GM19238 (cell line): ENCODE results near the gene EGFR.

Source experiments
- DNase-seq: peaks from one replicate; pipeline ENCODE4 v3.0.0; 2011; ENCODE audit warnings: low spot score; ENCODE audit not compliant: insufficient read length

EGFR gene

GRCh38 chr7:55006499-55006898 is 12.3 kb upstream of the EGFR start:
- no peak for DNase-seq

GRCh38 chr7:55013851-55014250 is 5.0 kb upstream of the EGFR start:
- no peak for DNase-seq

GRCh38 chr7:55016061-55016745 is 2.6 kb upstream of the EGFR start:
- no peak for DNase-seq

GRCh38 chr7:55016746-55017090 is 2.1 kb upstream of the EGFR start:
- no peak for DNase-seq

GRCh38 chr7:55017841-55018240 is 976 bp upstream of the EGFR start:
- no peak for DNase-seq

- DNase-seq: no peak
Observed at GRCh38 chr7:55019191-55019690, 424 bp downstream of the EGFR start.

GRCh38 chr7:55019691-55020465 is 1.1 kb downstream of the EGFR start:
- DNase-seq: no peak

GRCh38 chr7:55020466-55020871 is 1.7 kb downstream of the EGFR start:
- no peak for DNase-seq

GRCh38 chr7:55021053-55021452 is 2.2 kb downstream of the EGFR start:
- DNase-seq: no peak

GRCh38 chr7:55022002-55022985 is 3.5 kb downstream of the EGFR start:
- no peak for DNase-seq

- no peak for DNase-seq
Observed at GRCh38 chr7:55023841-55024505, 5.2 kb downstream of the EGFR start.

GRCh38 chr7:55024776-55025175 is 6.0 kb downstream of the EGFR start:
- DNase-seq: no peak

- no peak for DNase-seq
Observed at GRCh38 chr7:55026086-55026790, 7.4 kb downstream of the EGFR start.

- DNase-seq: no peak
Observed at GRCh38 chr7:55026867-55027490, 8.2 kb downstream of the EGFR start.

- DNase-seq: no peak
Observed at GRCh38 chr7:55028011-55028410, 9.2 kb downstream of the EGFR start.

GRCh38 chr7:55030314-55030713 is 11.5 kb downstream of the EGFR start:
- DNase-seq: no peak

GRCh38 chr7:55031075-55031474 is 12.3 kb downstream of the EGFR start:
- no peak for DNase-seq

GRCh38 chr7:55032069-55032699 is 13.4 kb downstream of the EGFR start:
- no peak for DNase-seq

GRCh38 chr7:55033236-55033846 is 14.5 kb downstream of the EGFR start:
- no peak for DNase-seq
